ENCODE measurements around the gene CDC42SE1. TPM values are rescaled to one million over a fixed set of nuclear protein-coding genes. Genes with fewer than 3 reads are reported as not detected.

Gene CDC42SE1
- total and polyA plus RNA-seq, 9 of the 15 experiments (the other 6 are each of a cell fraction or from before 2014, with no cell fraction given) = 78.1 to 189 (median 114) TPM

DNA sequence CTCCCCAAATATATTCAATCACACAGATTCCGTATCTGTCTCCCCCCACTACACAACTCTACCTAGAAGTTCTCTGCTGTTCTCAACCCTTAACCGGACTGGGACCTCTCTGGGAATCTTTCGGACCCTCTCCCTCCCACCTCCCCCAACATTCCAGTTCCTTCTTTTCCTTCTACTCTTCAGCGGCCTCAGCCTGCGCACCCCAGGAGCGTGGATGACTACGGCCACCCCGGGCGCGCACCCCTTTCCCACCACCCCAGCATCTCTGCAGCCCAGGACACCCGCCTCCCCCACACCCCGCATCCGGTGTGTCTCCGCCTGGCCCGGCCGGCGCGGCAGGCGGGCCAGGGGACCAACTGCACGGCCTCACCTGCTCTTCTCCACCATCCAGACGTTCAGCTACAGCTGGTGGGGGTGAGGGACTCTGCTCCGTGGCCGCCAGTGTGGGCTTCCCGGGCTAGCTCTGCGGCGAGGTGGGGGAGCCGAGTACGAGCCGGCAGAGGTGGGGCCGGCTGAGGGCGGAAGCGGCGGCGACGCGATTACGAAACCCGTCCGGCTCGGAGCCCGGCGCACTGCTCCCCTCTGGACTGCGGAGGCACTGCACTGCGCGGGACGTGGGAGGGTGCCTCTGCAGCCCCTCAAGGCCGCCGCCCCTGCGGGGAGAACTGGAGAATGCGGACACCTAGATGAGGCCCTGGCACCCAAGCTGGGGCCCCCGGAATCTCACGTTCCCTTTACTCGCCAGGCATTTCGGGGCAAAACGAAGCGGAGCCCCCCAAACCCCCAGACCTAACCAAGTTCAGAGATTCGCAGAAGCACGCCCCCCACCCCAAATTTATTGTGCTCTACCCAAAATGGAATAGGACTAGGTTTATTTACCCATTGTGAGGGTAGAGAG, at the start of gene CDC42SE1 (continued):
- TF ChIP-seq PATZ1 (CRISPR knock-in tag; IDR thresholded peaks at IDR 0.05; ENCODE audit: borderline replicate concordance) = no peak; the same call in 1 of the 2 replicates
- no peak for TF ChIP-seq ZSCAN29 (IDR thresholded peaks at IDR 0.05)
- peak; percentile 41 for TF ChIP-seq NFIC (IDR thresholded peaks at IDR 0.05)
- TF ChIP-seq KAT7 (CRISPR knock-in tag; IDR thresholded peaks at IDR 0.05; ENCODE audit: borderline replicate concordance) = peak; percentile 63; the same call in 1 of the 2 replicates
- TF ChIP-seq NR2C2 (CRISPR knock-in tag; IDR thresholded peaks at IDR 0.05) = peak; percentile 62
- TF ChIP-seq NR2C2 (tag; IDR thresholded peaks at IDR 0.05) = no peak
- no peak for TF ChIP-seq CHD7 (IDR thresholded peaks at IDR 0.05; ENCODE audit: low read depth, low read length)
- TF ChIP-seq ZNF175 (CRISPR knock-in tag; IDR thresholded peaks at IDR 0.05; ENCODE audit: low read depth) = no peak
- peak; percentile 29; the same call in 1 of the 2 replicates for TF ChIP-seq FOXK1 (CRISPR knock-in tag; IDR thresholded peaks at IDR 0.05; ENCODE audit: borderline replicate concordance)
- TF ChIP-seq HMBOX1 (IDR thresholded peaks at IDR 0.05) = no peak

Data from K562 (cell line).